ENCODE data around the gene B9D1. TPM values are rescaled to one million over a fixed set of nuclear protein-coding genes. Genes with fewer than 3 reads are reported as not detected.

Gene B9D1
- total and polyA plus RNA-seq, 3 donors from 2014 or later = 42.1 to 132 (median 59.9) TPM

DNA sequence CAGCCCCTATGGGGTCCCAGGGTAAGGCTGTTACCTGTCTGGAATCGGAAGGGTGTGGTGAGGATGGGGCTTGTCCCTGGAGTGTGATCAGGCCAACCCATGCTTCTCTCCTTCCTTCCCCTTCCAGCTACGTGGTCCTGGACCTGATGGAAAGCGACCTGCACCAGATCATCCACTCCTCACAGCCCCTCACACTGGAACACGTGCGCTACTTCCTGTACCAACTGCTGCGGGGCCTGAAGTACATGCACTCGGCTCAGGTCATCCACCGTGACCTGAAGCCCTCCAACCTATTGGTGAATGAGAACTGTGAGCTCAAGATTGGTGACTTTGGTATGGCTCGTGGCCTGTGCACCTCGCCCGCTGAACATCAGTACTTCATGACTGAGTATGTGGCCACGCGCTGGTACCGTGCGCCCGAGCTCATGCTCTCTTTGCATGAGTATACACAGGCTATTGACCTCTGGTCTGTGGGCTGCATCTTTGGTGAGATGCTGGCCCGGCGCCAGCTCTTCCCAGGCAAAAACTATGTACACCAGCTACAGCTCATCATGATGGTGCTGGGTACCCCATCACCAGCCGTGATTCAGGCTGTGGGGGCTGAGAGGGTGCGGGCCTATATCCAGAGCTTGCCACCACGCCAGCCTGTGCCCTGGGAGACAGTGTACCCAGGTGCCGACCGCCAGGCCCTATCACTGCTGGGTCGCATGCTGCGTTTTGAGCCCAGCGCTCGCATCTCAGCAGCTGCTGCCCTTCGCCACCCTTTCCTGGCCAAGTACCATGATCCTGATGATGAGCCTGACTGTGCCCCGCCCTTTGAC is 18.2 kb upstream of the B9D1 start:
- Histone ChIP-seq H3K9me3 (no peaks in the 10 kb centered on the region), H3K27me3 (no peaks in the 10 kb centered on the region), H3K27ac (no peak overlapping the region), H3K4me1 (peaks cover 29% of the 10 kb centered on the region), H3K4me3 (no peak overlapping the region), H3K36me3 (ENCODE audit: low read depth, missing control alignments) (no peaks in the 10 kb centered on the region)
- 95 to 97% methylated on average over 15 to 29 of the region's 29 CpGs for WGBS, 2 donors
- intact Hi-C loops (cut with DNase I; ENCODE audit: low total_unique reads) = no loop called here
- DNase-seq = no peak
- TF ChIP-seq, protein P1, sequence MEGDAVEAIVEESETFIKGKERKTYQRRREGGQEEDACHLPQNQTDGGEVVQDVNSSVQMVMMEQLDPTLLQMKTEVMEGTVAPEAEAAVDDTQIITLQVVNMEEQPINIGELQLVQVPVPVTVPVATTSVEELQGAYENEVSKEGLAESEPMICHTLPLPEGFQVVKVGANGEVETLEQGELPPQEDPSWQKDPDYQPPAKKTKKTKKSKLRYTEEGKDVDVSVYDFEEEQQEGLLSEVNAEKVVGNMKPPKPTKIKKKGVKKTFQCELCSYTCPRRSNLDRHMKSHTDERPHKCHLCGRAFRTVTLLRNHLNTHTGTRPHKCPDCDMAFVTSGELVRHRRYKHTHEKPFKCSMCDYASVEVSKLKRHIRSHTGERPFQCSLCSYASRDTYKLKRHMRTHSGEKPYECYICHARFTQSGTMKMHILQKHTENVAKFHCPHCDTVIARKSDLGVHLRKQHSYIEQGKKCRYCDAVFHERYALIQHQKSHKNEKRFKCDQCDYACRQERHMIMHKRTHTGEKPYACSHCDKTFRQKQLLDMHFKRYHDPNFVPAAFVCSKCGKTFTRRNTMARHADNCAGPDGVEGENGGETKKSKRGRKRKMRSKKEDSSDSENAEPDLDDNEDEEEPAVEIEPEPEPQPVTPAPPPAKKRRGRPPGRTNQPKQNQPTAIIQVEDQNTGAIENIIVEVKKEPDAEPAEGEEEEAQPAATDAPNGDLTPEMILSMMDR (IDR thresholded peaks at IDR 0.05) = no peak
- TF ChIP-seq POLR2A (IDR thresholded peaks at IDR 0.05) = no peak

DNA sequence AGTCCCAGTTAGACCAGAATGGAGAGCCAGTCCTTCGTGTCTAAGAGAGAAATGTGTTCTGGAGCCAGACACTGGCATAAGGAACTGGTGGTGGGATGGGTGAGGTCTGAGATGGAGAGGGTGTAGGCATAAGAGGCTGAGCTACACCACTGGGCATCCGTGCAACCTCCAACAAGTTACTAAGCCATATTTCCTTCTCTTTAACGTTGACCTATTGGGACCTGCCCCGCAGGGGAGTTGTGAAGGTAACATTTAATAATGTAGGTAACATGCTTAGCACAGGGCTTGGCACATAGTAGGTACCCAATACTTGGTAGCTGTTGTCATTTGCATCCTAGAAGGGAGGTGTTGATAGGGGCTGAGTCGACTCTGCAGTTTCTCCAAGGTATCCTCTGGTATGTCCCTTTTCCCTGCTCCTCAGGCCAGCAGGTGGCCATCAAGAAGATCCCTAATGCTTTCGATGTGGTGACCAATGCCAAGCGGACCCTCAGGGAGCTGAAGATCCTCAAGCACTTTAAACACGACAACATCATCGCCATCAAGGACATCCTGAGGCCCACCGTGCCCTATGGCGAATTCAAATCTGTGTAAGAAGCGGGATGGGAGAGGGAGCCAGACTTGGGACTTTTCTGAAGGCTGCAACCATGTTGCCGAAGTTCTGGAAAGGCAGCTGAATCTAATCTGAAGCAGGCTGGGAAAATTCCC is 17.0 kb upstream of the B9D1 start:
- Histone ChIP-seq H3K36me3 (ENCODE audit: low read depth, missing control alignments) (no peaks in the 10 kb centered on the region), H3K9me3 (no peaks in the 10 kb centered on the region), H3K27me3 (no peaks in the 10 kb centered on the region), H3K4me3 (peak overlapping the region; percentile 75 to 86), H3K27ac (peak overlapping the region; percentile 70 to 77), H3K4me1 (peaks cover 17% of the 10 kb centered on the region)
- intact Hi-C loops (cut with DNase I; ENCODE audit: low total_unique reads) = no loop called here
- TF ChIP-seq POLR2A (IDR thresholded peaks at IDR 0.05) = no peak
- TF ChIP-seq, protein P1 (IDR thresholded peaks at IDR 0.05) = no peak
- 77 to 80% methylated on average over 13 of the region's 13 CpGs for WGBS, 2 donors
- no peak for DNase-seq

DNA sequence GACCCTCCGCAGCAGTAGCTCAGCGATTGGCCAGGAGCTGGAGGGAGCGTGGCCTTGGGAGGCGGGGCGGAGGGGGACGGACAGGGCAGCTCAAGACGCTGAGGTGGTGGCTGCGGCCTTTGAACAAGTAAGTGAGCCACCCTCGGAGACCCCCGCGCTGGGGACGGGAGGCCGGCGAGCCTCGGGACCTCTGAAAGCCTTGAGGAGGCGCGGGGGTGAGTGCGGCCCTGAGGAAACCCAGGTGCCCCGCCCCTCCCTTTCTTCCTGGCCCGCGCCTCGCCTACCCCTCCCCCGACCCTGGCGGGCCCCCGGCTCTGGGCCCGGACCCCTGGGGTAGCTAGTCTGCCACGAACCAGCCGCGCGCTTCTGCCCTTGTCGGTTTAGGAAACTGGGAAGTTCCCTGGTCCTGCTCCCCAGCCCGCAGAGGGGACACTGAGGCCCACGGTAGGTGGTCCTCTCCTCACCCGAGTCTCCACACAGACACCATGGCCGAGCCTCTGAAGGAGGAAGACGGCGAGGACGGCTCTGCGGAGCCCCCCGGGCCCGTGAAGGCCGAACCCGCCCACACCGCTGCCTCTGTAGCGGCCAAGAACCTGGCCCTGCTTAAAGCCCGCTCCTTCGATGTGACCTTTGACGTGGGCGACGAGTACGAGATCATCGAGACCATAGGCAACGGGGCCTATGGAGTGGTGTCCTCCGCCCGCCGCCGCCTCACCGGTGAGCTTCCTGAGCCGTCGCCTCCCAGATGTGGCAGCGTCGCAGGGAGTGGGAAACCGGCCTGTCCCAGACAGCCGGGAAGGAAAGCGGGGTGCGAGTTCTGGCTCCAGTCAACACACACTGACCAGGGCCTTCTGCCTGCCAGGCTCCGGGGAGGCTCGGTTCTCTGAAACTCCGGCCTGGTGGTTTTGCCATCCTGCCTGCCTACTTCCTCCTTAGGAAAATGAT is 16.2 kb upstream of the B9D1 start, which contains the start of gene MAPK7:
MAPK7 (plus strand) TSS at position 83 of the 945 bp plus-strand sequence; CDS start at position 486, 403 bp downstream.
- TF ChIP-seq, protein P1 (IDR thresholded peaks at IDR 0.05) = no peak
- TF ChIP-seq POLR2A (IDR thresholded peaks at IDR 0.05) = no peak
- Histone ChIP-seq H3K36me3 (ENCODE audit: low read depth, missing control alignments) (no peaks in the 10 kb centered on the region), H3K4me3 (peak within 1 kb of the TSS; percentile 75 to 86), H3K27ac (peak within 1 kb of the TSS; percentile 77 to 96), H3K27me3 (no peaks in the 10 kb centered on the region), H3K9me3 (no peaks in the 10 kb centered on the region), H3K4me1 (peaks cover 9% of the 10 kb centered on the region)
- DNase-seq = no peak
- intact Hi-C loops (cut with DNase I; ENCODE audit: low total_unique reads) = no loop called here
- WGBS, 2 donors = 0 to 4% methylated on average over 39 to 56 of the region's 69 CpGs

GRCh38 chr17:19377602-19378415 is 15.3 kb upstream of the B9D1 start:
- intact Hi-C loops (cut with DNase I; ENCODE audit: low total_unique reads) = no loop called here
- H3K27ac ChIP-seq = peak overlapping the region; percentile 77 to 96
- WGBS, 2 donors = 0 to 1% methylated on average over 27 to 67 of the region's 67 CpGs
- peak; percentile 99 for DNase-seq
- no peaks in the 10 kb centered on the region for H3K27me3 ChIP-seq
- H3K4me1 ChIP-seq = peaks cover 9% of the 10 kb centered on the region
- TF ChIP-seq, protein P1 (IDR thresholded peaks at IDR 0.05) = no peak
- no peak for TF ChIP-seq POLR2A (IDR thresholded peaks at IDR 0.05)
- no peaks in the 10 kb centered on the region for H3K36me3 ChIP-seq (ENCODE audit: low read depth, missing control alignments)
- peak overlapping the region; percentile 75 to 86 for H3K4me3 ChIP-seq
- no peaks in the 10 kb centered on the region for H3K9me3 ChIP-seq

Measured in testis (tissue), 3 donors.